NCI-H226 (cell line): ENCODE data around the gene NRIP2.

Experiments
- DNase-seq: peaks from one replicate; pipeline ENCODE4 v3.0.0-alpha.2; 2015

The NRIP2 gene

DNA sequence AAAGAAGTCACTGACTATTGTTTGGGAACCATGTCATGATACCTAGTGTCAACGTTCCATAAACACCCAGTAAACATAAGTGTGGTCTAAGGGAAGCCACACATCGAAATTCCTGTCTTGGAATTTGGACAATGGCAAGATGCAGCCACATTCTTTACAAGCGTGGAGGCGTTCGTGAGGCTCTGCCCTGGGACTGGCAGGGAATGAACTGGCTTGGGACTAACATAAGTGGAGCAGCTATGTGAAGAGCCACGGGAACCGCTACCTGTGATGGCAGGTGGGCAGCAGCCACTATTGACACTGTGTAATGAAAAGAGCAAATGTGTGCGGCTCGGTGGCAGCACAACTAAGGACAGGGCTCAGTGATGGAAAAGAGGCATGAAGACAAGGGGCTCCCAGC is 10.0 kb upstream of the NRIP2 start:
- DNase-seq, result no peak

DNA sequence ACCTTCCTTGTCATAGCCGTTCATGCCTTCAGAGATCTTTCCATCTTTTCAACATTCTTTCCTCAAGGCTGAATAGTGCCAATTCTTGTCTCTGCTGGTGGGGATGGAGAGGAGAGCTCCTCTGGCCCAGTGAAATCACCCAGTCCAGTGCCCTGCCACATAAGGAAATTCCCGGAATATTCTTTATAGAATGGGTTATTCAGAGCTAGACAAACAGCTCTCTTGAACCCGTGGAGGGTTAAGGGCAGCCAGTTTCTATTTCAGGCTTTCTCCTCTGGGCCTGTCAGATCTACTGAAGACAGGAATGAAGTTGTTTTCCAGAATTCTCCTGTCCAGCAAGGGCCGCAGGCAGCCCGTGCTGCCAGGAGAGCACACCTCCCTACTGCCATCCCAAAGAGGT is 8.1 kb upstream of the NRIP2 start:
- no peak for DNase-seq

DNA sequence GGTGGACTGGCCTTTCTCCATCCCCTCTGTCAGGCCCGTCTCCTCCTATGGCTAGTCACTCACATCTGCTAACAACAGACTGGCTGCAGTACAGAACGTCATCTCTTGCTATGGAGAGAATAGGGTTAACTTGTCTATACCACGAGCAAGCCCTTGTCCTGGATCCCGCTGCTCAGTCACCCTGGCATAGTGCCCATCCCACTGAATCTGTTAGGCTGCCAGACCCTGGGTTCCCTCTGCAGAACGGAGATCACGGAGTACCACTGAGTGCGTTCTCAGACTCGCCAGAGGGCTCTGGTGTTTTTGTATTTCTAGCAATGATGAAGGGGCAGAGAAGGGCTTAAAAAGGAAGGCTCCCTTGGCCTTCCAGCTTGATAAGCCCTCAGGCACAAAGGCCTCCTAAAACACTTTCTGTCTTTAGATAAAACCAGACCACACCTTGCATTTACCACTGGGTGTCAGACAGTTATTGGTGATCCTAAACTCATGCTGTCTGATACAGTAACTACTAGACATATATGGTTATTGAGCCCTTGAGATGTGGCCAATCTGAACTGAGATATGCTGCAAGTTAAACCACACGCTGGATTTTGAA is 6.3 kb upstream of the NRIP2 start:
- no peak for DNase-seq

DNA sequence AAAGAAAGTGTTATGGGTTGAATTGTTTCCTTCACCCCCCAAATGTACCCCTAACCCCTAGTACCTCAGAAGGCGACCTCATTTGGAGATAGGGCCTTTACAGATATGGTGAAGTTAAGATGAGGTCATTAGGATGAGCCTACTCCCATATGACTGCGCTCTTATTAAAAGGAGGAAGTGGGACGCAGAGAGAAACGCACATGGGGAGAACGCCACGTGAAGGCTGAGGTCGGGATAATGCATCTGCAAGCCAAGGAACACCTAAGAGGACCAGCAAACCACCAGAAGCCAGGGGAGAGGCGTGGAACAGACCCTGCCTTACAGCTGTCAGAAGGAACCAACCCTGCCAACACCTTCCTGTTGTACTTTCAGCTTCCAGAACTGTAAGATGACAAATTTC is 1.7 kb upstream of the NRIP2 start:
- DNase-seq, result no peak

DNA sequence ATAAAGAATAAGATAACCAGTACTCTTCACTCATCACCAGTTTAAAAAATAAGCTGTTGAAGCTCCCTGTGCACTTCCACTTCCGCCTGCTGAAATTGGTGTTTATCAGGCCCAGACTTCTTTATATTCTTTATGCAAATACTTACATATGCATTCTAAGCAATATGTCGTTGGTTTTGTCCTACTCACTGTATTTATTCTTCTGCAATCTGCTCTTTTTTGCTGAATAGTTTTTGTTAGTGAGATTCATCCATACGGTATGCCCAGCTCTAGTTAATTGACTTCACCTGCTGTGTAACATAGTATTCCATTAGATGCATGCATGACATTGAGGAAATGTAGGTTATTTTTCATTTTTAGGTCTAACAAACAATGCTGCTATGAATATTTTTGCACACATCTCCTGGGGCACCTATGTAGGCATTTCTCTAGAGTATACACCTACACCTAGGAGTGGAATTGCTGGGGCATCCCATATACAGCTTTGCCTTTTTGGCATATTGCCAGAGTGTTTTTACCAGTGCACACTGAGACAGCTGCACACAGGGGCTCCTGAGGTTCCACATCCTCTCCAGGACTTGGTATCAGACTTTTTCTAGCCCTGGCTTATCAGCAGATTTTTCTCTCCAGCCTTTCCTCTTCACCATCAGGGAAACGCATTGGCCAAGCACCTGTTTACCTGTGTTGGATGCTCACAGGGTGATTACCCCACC is 1.0 kb upstream of the NRIP2 start:
- DNase-seq, result no peak

DNA sequence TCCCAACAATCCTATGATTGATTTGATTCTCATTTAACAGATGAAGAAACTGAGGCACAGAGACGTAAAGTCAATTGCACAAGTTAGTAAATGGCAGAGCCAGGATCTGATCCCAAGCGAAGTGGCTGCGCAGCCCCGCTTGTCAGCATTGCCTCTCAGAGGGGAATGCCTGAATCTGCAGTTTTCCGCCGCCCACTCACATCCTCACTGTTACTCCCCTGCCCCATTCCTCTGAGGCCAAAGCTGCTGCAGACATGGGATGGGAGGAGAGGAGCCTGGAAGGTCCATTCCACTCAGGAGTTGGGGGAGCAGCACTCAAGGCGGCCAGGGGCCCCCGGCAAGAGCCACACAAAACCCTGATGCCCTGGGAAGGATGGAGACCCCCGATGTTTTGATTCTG is 1.0 kb downstream of the NRIP2 start:
- no peak for DNase-seq

DNA sequence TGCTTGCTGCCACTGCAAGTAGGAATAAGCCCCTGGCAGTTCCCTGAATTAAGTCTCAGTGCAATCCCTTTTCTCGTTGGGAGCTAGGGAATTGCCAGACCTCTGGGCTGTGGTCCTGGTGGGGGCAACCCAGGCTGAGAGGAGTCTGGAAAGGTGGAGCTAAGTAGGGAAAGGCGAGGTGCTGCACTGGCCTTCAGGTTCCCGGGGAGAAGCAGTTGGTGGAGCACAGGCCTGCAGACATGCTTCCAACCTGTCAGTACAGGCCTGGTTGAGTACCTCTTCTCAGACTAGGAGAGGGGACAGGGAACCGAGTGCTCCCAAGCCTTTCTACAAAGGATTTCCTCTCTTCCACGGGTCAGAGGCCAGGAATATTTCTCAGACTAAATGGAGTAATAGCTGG is 1.5 kb downstream of the NRIP2 start:
- DNase-seq, result no peak

DNA sequence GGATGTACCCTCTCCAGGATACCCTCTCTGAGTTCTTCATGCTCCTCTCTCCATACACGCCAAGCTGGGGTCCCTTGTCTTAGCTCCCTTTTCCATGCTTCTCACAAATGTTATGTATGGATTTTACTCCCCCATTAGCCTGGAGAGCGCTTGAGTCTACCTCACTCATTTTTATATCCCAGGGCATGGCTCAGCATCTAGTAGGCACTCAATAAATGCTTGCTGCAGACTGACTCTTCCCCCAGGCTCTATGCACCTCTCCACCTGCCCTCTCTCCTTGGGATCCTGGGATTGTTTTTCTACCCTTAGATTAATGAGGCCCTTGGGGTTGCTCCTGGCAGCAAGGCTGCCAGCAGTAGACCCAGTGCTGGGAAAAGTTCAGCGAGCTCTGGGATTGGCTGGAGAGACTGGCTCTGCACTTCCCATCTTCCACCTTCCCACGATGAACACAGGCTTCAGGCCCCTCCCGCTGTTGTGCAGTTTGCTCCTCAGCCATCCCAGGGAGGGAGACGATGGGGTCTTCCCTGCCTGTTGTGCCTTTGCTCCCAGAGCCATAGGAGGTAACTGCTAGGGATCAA is 2.2 kb downstream of the NRIP2 start:
- no peak for DNase-seq

DNA sequence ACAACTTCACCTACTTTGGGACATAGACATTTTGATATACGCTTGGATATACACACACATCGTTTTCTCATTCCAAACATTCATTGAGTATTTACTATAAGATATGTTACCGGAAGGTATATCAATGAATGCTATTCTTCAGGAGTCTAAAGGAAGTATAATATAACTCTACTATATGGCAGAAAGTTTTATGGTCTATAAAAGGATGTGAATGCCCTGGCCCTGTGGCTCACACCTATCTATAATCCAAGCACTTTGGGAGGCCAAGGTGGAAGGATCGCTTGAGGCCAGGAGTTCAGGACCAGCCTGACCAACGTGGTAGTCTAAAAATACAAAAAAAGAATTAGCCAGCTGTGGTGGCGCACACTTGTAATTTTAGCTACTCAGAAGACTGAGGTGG is 5.6 kb downstream of the NRIP2 start:
- no peak for DNase-seq

DNA sequence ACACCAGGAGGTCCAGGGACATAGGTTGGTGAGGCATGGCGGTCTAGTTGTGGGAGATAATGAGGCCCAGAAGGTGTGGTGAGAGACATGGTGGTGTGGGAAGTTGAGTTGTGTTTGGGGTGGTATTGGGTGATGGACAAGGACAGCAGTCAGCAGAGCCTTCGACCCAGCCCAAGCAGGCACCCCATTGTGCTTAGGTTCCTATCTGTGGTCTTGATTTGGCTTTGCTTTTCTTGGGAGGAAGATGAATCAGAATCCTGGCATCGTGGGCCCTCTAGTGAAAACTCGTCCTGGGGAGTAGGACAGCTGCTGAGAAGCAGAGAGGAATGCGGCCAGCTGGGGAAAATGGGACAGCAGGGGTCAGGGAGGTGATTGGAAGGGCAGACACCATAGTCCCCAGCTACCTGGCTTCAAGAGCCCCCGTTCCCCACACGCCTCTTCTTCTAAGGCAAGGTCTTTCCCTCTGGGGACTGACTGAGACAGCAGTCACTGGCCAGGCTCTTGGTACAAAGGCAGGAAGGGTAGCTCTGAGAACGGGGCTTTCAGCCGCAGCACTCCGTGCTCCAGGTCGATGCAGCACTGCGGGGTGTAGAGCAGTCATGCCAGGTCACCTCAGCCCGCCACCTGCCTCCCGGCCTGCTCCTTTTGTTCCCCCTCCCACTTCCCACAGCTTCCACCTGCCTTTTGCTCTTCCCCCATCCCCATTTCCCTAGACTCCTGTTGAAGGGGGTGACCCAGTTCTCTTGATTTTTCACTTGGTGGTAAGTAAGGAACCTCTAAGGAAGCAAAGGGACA is 7.9 kb downstream of the NRIP2 start:
- DNase-seq, result no peak

DNA sequence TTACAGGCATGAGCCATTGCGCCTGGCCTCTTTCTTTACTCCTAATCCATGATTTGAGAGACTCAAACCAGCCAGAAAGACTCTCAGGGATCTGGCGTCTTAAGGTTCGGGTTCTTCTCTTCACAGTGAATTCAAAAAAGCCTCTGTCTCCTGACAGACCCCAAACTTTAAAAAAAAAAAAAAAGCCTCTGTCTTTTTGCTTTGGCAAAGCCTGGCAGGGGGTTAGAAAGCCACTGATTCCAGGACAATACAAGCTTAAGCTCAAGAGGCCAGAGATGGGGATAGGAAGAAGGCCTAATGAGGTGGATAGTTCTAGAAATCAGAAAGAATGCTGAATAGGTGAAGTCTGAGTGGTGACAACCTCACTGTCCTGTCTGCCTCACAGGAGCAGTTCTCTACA is 8.8 kb downstream of the NRIP2 start:
- DNase-seq, result no peak

DNA sequence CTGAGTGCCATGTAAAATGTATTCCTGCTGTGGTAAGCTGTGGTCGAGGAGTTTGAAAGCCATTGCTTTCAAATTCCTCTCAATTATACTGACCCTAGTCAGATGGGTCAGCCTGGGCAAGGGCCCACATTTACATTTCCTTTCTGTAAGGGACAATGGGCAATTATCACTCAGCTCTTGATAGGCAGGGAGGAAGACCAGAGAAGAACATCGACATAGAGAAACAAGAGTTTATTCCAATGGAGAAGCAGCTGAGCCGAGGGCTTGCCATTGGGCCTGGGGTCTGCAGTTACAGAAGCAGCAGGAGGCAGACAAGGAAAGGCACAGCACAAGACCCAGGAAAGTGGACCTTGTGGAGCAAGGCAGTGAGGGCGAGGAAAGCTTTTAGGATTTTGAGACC is 9.7 kb downstream of the NRIP2 start:
- no peak for DNase-seq

DNA sequence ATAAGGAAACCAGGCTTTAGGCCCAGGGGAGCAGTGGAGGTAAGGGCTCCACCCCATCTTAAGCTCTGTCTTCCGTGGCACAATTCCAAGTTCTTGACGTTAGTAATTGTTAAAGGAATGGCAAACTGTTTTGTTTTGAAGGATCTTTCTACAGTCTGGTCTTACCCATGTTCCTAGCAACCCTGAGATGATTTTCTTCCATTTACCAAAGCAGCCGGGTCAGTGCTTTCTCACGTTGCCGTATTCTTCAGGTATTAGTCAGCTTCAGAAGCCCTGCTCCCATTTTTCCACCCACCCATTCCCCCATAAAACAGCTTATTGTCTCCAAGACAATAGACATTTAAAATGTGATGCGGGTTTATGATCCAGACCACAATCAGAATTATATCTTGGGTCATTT is 10.3 kb downstream of the NRIP2 start:
- no peak for DNase-seq

DNA sequence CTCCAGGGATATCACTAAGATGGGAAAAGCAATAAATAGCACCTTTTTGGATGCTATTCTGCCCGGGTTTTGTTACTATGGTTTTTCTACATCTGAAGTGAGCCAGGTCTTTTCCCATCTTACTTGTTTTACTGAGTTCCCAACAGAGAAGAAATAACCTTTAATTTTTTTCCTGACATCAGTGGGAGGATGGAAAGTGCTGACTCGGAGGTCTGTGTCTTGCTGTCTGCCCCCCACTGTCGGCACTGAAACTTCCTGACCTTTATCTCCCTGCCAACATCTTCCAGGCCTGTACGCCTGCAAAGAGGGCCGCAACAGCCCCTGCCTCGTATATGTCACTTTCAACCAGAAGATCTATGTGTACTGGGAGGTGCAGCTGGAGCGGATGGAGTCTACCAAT is 11.4 kb downstream of the NRIP2 start:
- no peak for DNase-seq

DNA sequence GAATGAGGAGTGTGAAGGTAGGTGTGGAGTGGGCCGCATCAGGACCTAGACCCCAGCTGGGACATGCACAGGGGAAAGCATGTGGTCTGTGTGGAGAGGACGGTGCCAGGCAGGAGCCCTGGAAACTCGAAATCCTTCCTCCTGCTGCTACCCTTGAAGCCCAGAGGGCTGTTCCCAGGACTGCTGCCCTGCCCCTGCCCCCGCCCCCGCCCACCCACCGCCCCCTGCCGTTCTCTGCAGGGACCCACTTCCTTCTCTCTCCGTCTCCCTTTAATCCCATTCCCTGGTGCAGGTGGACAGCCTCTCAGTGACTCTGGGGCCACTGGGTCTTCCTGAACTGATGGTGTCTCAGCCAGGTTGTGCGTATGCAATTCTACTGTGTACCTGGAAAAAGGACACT is 14.4 kb downstream of the NRIP2 start:
- no peak for DNase-seq

DNA sequence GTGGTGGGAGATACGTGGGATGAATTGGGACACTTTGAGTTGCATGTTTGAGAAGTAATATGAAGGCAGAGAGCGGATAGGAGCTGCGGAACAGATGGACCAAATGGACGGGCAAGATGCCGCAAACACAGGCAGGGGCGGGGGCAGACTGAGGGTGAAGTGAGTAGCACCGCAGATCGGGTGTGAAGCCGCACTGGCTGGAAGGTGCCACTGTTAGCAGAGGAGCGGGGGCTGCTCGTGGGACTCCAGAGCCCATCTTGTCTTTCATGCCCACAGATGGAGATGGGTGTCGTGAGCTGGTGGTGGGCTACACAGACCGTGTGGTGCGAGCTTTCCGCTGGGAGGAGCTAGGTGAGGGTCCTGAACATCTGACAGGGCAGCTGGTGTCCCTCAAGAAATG is 15.0 kb downstream of the NRIP2 start:
- DNase-seq, result no peak

DNA sequence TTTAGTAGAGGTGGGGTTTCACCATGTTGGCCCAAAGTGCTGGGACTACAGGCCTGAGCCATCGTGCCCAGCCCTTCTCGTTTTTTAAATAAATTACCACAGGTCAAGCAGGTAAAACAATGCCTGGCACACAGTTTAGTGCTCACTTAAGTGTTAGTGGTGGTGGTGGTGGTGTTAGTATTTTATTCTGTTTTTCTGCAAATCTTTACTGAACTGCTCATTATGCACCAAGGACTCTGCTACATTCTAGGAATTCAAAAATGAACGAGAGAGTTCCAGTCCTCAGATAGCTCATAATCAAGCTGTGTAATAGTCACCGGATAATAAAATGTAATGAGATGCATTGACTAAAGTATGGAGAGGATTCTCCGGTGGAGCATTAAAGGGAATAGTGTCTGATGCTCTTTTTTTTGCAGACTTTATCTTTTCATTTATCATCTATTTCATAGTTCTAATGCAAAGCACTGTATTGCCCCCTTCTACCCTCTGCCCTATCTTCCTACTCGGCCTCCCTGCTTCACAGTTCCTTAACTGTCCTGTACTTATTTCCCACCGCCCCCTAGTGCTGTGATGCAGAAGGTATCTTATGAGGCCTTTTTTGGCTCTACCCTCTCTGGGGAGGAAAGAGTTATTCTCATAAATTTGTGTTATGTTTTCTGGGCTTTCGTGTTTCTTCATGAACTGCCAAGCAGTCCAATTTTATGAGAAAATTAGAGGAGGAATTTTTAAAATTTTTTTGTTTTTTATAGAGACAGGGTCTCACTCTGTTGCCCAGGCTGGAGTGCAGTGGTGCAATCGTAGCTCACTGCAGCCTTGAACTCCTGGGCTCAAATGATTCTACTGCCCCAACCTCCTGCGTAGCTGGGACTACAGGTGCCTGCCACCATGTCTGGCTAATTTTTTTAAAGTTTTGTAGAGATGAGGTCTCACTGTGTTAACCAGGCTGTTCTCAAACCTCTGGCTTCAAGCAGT is 21.3 kb downstream of the NRIP2 start:
- peak; percentile 48 for DNase-seq

DNA sequence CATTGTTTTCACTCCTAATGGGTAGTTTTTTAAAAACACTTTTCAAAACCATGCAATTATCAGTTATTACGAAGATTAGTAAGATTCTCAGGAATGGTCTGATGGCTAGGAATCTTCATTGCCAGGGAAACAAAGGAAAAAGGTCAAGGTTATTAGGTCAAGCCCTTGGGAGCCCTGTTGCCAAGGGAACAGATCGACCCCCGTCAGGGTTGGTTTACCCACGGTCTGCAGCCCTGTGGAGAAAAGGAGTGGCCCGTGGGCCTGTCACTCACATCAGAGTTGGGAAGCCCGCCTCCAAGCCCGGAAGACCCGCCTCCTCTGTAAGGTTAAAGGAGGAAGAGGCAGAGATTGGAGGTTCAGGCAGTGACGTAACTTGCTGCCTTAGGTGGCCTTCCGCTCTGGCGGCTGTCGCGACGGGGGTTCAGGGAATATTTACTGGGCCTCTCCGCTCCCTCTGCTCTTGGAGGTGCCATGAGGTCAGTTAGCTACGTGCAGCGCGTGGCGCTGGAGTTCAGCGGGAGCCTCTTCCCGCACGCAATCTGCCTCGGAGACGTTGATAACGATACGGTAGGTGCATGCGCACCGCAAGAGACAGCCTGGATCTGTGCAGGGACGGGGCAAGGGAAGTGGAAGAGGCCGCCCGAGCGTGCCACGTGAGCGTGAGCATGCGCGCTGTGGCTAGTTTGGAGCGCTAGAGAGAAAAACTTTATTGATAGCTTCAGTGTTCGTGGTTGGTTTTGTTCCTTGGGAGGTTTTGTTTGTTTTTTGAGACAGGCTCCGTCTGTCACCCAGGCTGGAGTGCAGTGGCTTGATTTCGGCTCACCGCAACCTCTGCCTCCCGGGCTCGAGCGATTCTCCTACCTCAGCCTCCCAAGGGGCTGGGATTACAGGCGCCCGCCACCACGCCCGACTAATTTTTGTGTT is 22.3 kb downstream of the NRIP2 start, which contains the start of gene ITFG2:
ITFG2 (plus strand) TSS at position 379 of the 924 bp plus-strand sequence; CDS start at position 472, 93 bp downstream.
- DNase-seq, result peak; percentile 98

DNA sequence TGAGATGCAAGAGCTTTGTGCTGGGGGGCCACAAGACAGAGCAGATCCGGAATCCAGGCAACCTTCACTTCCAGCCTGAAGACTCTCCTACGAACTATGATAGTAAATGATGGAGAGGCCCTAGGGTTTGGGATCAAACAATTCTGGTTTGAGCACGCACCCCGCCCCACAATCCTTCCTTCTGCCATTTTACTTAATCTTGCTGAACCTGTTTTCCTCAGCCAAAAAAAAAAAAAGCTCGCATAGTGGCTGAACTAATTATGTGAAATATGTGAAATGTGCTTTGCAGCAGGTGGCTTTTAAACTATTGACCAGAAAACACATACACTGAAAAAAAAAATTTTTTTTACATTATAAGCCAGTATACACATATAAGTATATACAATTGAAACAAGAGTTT is 23.0 kb downstream of the NRIP2 start:
- no peak for DNase-seq

DNA sequence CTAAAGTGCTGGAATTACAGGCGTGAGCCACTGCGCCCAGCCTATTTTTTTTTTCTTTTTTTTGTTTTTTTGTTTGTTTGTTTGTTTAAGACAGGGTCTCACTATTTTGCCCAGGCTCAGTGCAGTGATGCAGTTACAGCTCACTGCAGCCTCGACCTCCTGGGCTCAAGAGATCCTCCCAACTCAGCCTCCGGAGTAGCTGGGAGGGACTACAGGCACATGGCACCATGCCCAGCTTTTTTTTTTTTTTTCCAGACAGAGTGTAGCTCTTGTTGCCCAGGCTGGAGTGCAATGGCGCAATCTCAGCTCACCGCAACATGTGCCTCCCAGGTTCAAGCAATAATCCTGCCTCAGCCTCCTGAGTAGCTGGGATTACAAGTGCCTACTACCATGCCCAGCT is 28.1 kb downstream of the NRIP2 start:
- DNase-seq, result no peak

DNA sequence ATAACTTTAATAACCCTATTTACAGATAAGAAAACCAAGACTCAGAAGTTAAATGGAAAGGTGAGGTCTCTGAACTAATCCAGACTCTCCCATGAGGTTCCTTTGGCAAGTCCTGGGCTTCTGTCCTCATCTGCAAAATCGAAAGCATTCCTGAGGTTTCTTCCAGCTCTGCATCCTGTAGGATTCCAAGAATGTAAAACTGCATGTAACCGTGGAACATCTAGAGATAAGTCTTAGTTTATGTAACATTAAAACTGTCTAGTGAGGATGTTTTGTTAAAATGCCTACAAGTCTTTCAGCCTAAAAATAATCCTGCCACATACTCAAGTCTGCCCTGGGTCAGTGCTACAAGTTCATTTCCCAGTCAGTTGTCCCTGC is 29.7 kb downstream of the NRIP2 start:
- peak; percentile 45 for DNase-seq
